Bronchial epithelial cell (primary cell): Measurements from ENCODE around the gene ADGRL3. TPM values are rescaled to one million over a fixed set of nuclear protein-coding genes. Genes with fewer than 3 reads are reported as not detected.

ENCODE experiments used
- DNase-seq: peaks from one replicate; pipeline ENCODE4 v3.0.0-alpha.2; 2010; ENCODE audit warnings: low read depth
- FAIRE-seq: peaks from 2 replicates; lab custom pipeline; 2011; peaks lifted over from hg19 to GRCh38; lab: Jason Lieb, UNC
- H3K27me3 ChIP-seq: 2 replicates; pipeline ENCODE4 v1.5.1; 2011; ENCODE audit warnings: low read length; ENCODE audit not compliant: control insufficient read depth, insufficient read depth
- H3K36me3 ChIP-seq: 2 replicates; pipeline ENCODE4 v1.5.1; 2011; ENCODE audit warnings: low read length; ENCODE audit not compliant: control insufficient read depth, insufficient read depth
- H3K4me3 ChIP-seq: 2 replicates; pipeline ENCODE4 v1.5.1; 2011; ENCODE audit warnings: mild to moderate bottlenecking, low read depth, low read length, control low read depth
- CTCF ChIP-seq: IDR thresholded peaks from 2 replicates; pipeline ENCODE4 v1.5.1; 2011; ENCODE audit warnings: mild to moderate bottlenecking, moderate library complexity, low read length, control low read depth, inconsistent platforms; ENCODE audit not compliant: insufficient read depth, severe bottlenecking
- total RNA-seq: library from RNA; depleted of rRNA; stranded (reverse); fragments of >200 nt; gene quantifications from 2 replicates; pipeline ENCODE4 v1.2.1, GENCODE V29; 2014

The ADGRL3 gene
- total RNA-seq, 1 donor from 2014 or later = under 0.01 TPM

- no peak for DNase-seq
- no peaks in the 10 kb centered on the region for H3K27me3 ChIP-seq
- FAIRE-seq = no peak
- H3K4me3 ChIP-seq = no peak overlapping the region
- no peaks in the 10 kb centered on the region for H3K36me3 ChIP-seq
- TF ChIP-seq CTCF = no peak
Observed at GRCh38 chr4:61300266-61300844, 100.2 kb downstream of the ADGRL3 start.

GRCh38 chr4:61301271-61301670, 101.1 kb downstream of the ADGRL3 start:
- no peak for TF ChIP-seq CTCF
- no peaks in the 10 kb centered on the region for H3K27me3 ChIP-seq
- no peak for FAIRE-seq

GRCh38 chr4:61308033-61308432, 107.9 kb downstream of the ADGRL3 start:
- Histone ChIP-seq H3K36me3 (no peaks in the 10 kb centered on the region), H3K27me3 (no peaks in the 10 kb centered on the region), H3K4me3 (no peak overlapping the region)
- DNase-seq = no peak
- FAIRE-seq = no peak
- no peak for TF ChIP-seq CTCF

More at GRCh38 chr4:61301271-61301670, 101.1 kb downstream of the ADGRL3 start:
- Histone ChIP-seq H3K4me3 (no peak overlapping the region), H3K36me3 (no peaks in the 10 kb centered on the region)
- DNase-seq = no peak

- TF ChIP-seq CTCF = no peak
- FAIRE-seq (no peak), DNase-seq (no peak)
- Histone ChIP-seq H3K27me3 (no peaks in the 10 kb centered on the region), H3K4me3 (no peak overlapping the region), H3K36me3 (no peaks in the 10 kb centered on the region)
Observed at GRCh38 chr4:61309616-61310015, 109.5 kb downstream of the ADGRL3 start.

GRCh38 chr4:61312526-61312925, 112.4 kb downstream of the ADGRL3 start:
- no peaks in the 10 kb centered on the region for H3K27me3 ChIP-seq
- FAIRE-seq (no peak), DNase-seq (peak; percentile 61)
- H3K4me3 ChIP-seq = no peak overlapping the region
- no peak for TF ChIP-seq CTCF
- no peaks in the 10 kb centered on the region for H3K36me3 ChIP-seq

DNA sequence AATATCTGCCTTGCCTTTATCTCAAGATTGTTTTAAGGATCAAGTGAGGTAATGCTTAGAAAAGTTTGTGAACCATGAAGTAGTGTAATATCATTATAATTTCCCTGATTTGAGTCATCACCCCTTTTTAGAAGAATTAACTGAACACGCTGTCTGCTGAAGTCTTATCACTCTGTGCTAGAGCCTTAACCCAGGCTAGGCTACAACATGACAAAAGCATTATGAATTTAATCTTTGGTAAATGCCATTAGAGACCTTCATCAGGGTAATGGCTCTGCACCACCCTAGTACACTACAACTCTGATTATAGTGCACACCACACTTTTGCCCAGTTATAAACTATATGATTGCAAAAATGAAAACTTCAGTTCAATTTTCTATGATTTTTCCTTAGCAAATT, 118.3 kb downstream of the ADGRL3 start:
- DNase-seq (no peak), FAIRE-seq (no peak)
- no peaks in the 10 kb centered on the region for H3K36me3 ChIP-seq
- no peak for TF ChIP-seq CTCF
- no peak overlapping the region for H3K4me3 ChIP-seq
- no peaks in the 10 kb centered on the region for H3K27me3 ChIP-seq
